Upper lobe of left lung (tissue), 6 donors: Measurements from ENCODE around the gene PPP1R14D. TPM values are rescaled to one million over a fixed set of nuclear protein-coding genes. Genes with fewer than 3 reads are reported as not detected.
A peak's percentile ranks its signal among the peaks of the same experiment; 100 is the strongest.

ENCODE experiments used
- ATAC-seq, 2 donors: fragments of 200-7000 bp; cut with Tn5 transposase; one replicate each; pipeline ENCODE4 v1.9.1; 2022; ENCODE audit warnings: mild to moderate bottlenecking in 2 of 2, moderate library complexity in 2 of 2; ENCODE audit not compliant: low FRiP score in 2 of 2
- DNase-seq, 2 donors: peaks; one replicate each; pipeline ENCODE4 v3.0.0-alpha.2; 2019 to 2020
- H3K27ac ChIP-seq, 4 donors: fragments of 200-600 bp; sonication (generic); one replicate each; pipeline ENCODE4 v1.5.1; 2016 to 2019
- H3K27me3 ChIP-seq, 4 donors: fragments of 200-600 bp; sonication (generic); one replicate each; pipeline ENCODE4 v1.5.1; 2017 to 2019
- H3K36me3 ChIP-seq, 4 donors: fragments of 200-600 bp; sonication (generic); one replicate each; pipeline ENCODE4 v1.5.1; 2016 to 2019
- H3K4me1 ChIP-seq, 4 donors: fragments of 200-600 bp; sonication (generic); one replicate each; pipeline ENCODE4 v1.5.1; 2018 to 2019
- H3K4me3 ChIP-seq, 4 donors: fragments of 200-600 bp; sonication (generic); one replicate each; pipeline ENCODE4 v1.5.1; 2017 to 2019; ENCODE audit warnings: mild to moderate bottlenecking in 2 of 4, moderate library complexity in 1 of 4
- H3K9me3 ChIP-seq, 4 donors: fragments of 200-600 bp; sonication (generic); one replicate each; pipeline ENCODE4 v1.5.1; 2018 to 2019
- CTCF ChIP-seq, 6 experiments: fragments of 450-650 bp in 4 of 6; fragments of 200-600 bp in 2 of 6; sonication (generic) in 2 of 6; IDR thresholded peaks; one replicate each; pipeline ENCODE4 v1.5.1; 2016 to 2019; ENCODE audit warnings: antibody characterized with exemption in 6 of 6
- EP300 ChIP-seq, 4 donors: sonication (generic); formaldehyde crosslinking; IDR thresholded peaks; one replicate each; pipeline ENCODE4 v1.5.1; 2017; ENCODE audit warnings: antibody characterized with exemption in 4 of 4, control low read depth in 2 of 4
- POLR2A ChIP-seq, 4 donors: fragments of 450-650 bp; IDR thresholded peaks; one replicate each; pipeline ENCODE4 v1.5.1; 2016 to 2017; ENCODE audit warnings: antibody characterized with exemption in 4 of 4, mild to moderate bottlenecking in 2 of 4
- POLR2AphosphoS5 ChIP-seq, 2 donors: sonication (generic); formaldehyde crosslinking; IDR thresholded peaks; one replicate each; pipeline ENCODE4 v1.5.1; 2017; ENCODE audit warnings: antibody characterized with exemption in 2 of 2
- WGBS, 2 donors: methylation state at CpG; one replicate each; pipeline ENCODE4 v1.1.5; 2017 to 2018; 5-methylcytosine and 5-hydroxymethylcytosine counted together
- total RNA-seq, 6 donors: library from RNA; depleted of rRNA in 4 of 6; stranded (reverse); fragments of >200 nt in 4 of 6; gene quantifications; one replicate each; pipeline versions ENCODE4 v1.1.0 to v1.2.1, GENCODE V29; 2016 to 2021
- donor health status: DM: no; HTN: no; CAD: no; lungs with moderate emphysema.
- donor health status: DM: no; HTN: yes; CAD: no; lungs with severe emphysema.

The PPP1R14D gene
- total RNA-seq, 6 donors from 2014 or later: 0.34 to 3.3 TPM; not detected in 4

GRCh38 chr15:40825661-40826422 lies 2.7 kb downstream of the PPP1R14D start:
- Histone ChIP-seq H3K4me1 (no peaks in the 10 kb centered on the region), H3K4me3 (no peak overlapping the region), H3K36me3 (no peaks in the 10 kb centered on the region), H3K9me3 (no peaks in the 10 kb centered on the region), H3K27ac (no peak overlapping the region), H3K27me3 (no peaks in the 10 kb centered on the region)
- TF ChIP-seq EP300 (IDR thresholded peaks at IDR 0.05) (no peak), POLR2A (IDR thresholded peaks at IDR 0.05) (no peak), POLR2AphosphoS5 (IDR thresholded peaks at IDR 0.05) (no peak), CTCF (IDR thresholded peaks at IDR 0.05) (no peak)
- DNase-seq: no peak
- ATAC-seq: peak in 1 of 2 donors; percentile 45
- WGBS, 2 donors: 51 to 69% methylated on average over 5 of the region's 5 CpGs

GRCh38 chr15:40823572-40824343 lies 4.8 kb downstream of the PPP1R14D start:
- Histone ChIP-seq H3K36me3 (no peaks in the 10 kb centered on the region), H3K9me3 (no peaks in the 10 kb centered on the region), H3K27ac (no peak overlapping the region), H3K4me1 (no peaks in the 10 kb centered on the region), H3K4me3 (no peak overlapping the region), H3K27me3 (no peaks in the 10 kb centered on the region)
- TF ChIP-seq EP300 (IDR thresholded peaks at IDR 0.05): no peak
- TF ChIP-seq POLR2A (IDR thresholded peaks at IDR 0.05): no peak
- TF ChIP-seq CTCF (IDR thresholded peaks at IDR 0.05): no peak
- TF ChIP-seq POLR2AphosphoS5 (IDR thresholded peaks at IDR 0.05): no peak
- DNase-seq (no peak), ATAC-seq (no peak)
- WGBS, 2 donors: 78 to 90% methylated on average over 1 of the region's 1 CpG

- Histone ChIP-seq H3K9me3 (no peaks in the 10 kb centered on the region), H3K4me3 (no peak overlapping the region), H3K4me1 (no peaks in the 10 kb centered on the region), H3K27me3 (no peaks in the 10 kb centered on the region), H3K27ac (no peak overlapping the region), H3K36me3 (no peaks in the 10 kb centered on the region)
- WGBS, 2 donors: 84 to 87% methylated on average over 2 of the region's 2 CpGs
- no peak for DNase-seq
- ATAC-seq: no peak
- TF ChIP-seq POLR2A (IDR thresholded peaks at IDR 0.05): no peak
- TF ChIP-seq CTCF (IDR thresholded peaks at IDR 0.05): no peak
- TF ChIP-seq EP300 (IDR thresholded peaks at IDR 0.05): no peak
- TF ChIP-seq POLR2AphosphoS5 (IDR thresholded peaks at IDR 0.05): no peak
Measured at GRCh38 chr15:40821195-40821594, 7.3 kb downstream of the PPP1R14D start.

- ATAC-seq (no peak), DNase-seq (no peak)
- H3K4me1 ChIP-seq: no peaks in the 10 kb centered on the region
Measured at GRCh38 chr15:40819048-40819447, 9.5 kb downstream of the PPP1R14D start.

More at GRCh38 chr15:40819048-40819447, 9.5 kb downstream of the PPP1R14D start:
- no peak overlapping the region for H3K4me3 ChIP-seq
- TF ChIP-seq CTCF (IDR thresholded peaks at IDR 0.05) (no peak), POLR2A (IDR thresholded peaks at IDR 0.05) (no peak), POLR2AphosphoS5 (IDR thresholded peaks at IDR 0.05) (no peak), EP300 (IDR thresholded peaks at IDR 0.05) (no peak)
- peaks cover 0 to 11% (median 3%) of the 10 kb centered on the region in 4 donors for H3K36me3 ChIP-seq
- WGBS, 2 donors: 69 to 80% methylated on average over 7 of the region's 7 CpGs
- H3K27ac ChIP-seq: no peak overlapping the region
- no peaks in the 10 kb centered on the region for H3K9me3 ChIP-seq
- H3K27me3 ChIP-seq: no peaks in the 10 kb centered on the region
